Rectal smooth muscle tissue (tissue), 1 donor: Measurements from ENCODE around the gene BARHL2.
A peak's percentile ranks its signal among the peaks of the same experiment; 100 is the strongest.

Experiments
- H3K27ac ChIP-seq: one replicate; pipeline ENCODE4 v1.7.0; 2013; ENCODE audit warnings: low read depth, low read length, inconsistent platforms
- H3K27me3 ChIP-seq: one replicate; pipeline ENCODE4 v1.7.0; 2013; ENCODE audit warnings: low read length; ENCODE audit not compliant: control insufficient read depth, insufficient read depth
- H3K36me3 ChIP-seq: one replicate; pipeline ENCODE4 v1.7.0; 2013; ENCODE audit warnings: low read length; ENCODE audit not compliant: control insufficient read depth, insufficient read depth
- H3K4me1 ChIP-seq: one replicate; pipeline ENCODE4 v1.7.0; 2013; ENCODE audit warnings: low read length; ENCODE audit not compliant: control insufficient read depth, insufficient read depth
- H3K4me3 ChIP-seq: one replicate; pipeline ENCODE4 v1.7.0; 2013; ENCODE audit warnings: low read length
- H3K9ac ChIP-seq: one replicate; pipeline ENCODE4 v1.7.0; 2013; ENCODE audit warnings: low read length

BARHL2 gene

DNA sequence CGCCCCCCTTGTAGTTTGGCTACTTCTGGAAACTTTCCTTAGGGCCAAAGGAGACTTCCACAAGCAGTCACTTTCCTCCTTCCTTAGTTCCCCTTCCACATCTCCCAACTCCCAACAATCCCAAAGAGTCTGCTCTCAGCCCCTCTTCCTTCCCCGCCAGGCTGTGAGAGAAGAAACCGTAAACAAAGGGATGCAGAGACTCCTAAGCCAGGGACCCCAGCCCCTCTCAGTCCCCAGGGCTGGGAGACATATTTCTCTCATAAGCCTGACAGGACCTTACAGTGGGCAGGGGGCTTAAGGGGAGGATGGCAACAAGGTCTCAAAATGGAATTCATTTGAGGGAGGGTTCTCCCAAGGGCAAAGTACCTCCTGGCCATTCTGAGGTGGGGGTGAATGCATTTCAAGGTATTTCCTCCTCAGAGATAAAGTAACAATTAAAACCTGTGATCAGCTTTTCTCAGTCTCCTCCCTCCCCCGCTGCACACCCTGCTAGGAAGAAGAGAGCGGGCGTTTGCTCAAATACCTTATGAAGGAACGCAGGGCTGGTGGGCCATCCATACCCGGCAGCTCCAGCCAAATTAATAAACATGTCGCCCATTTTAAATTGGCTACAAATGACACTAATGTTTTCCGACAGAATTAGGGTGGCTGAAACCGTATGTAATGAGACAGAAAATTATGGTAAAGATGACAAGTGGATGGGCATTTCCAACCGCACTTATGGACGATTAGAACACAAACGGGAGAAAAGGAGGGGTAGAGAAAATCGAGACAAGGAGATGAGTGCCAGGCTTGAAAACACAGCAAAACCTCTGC, 4.0 kb downstream of the BARHL2 start:
- H3K4me3 ChIP-seq = no peak overlapping the region
- peaks cover 67% of the 10 kb centered on the region for H3K27me3 ChIP-seq
- no peaks in the 10 kb centered on the region for H3K4me1 ChIP-seq
- H3K9ac ChIP-seq = no peak overlapping the region
- H3K27ac ChIP-seq = no peak overlapping the region
- H3K36me3 ChIP-seq = no peaks in the 10 kb centered on the region

- Histone ChIP-seq H3K36me3 (no peaks in the 10 kb centered on the region), H3K4me1 (no peaks in the 10 kb centered on the region), H3K9ac (no peak overlapping the region), H3K4me3 (no peak overlapping the region), H3K27ac (no peak overlapping the region), H3K27me3 (peaks cover 72% of the 10 kb centered on the region)
Observed at GRCh38 chr1:90712153-90712856, 4.8 kb downstream of the BARHL2 start.

GRCh38 chr1:90711696-90712095, 5.4 kb downstream of the BARHL2 start:
- Histone ChIP-seq H3K36me3 (no peaks in the 10 kb centered on the region), H3K9ac (no peak overlapping the region), H3K27ac (no peak overlapping the region), H3K4me3 (no peak overlapping the region), H3K27me3 (peaks cover 74% of the 10 kb centered on the region), H3K4me1 (no peaks in the 10 kb centered on the region)

DNA sequence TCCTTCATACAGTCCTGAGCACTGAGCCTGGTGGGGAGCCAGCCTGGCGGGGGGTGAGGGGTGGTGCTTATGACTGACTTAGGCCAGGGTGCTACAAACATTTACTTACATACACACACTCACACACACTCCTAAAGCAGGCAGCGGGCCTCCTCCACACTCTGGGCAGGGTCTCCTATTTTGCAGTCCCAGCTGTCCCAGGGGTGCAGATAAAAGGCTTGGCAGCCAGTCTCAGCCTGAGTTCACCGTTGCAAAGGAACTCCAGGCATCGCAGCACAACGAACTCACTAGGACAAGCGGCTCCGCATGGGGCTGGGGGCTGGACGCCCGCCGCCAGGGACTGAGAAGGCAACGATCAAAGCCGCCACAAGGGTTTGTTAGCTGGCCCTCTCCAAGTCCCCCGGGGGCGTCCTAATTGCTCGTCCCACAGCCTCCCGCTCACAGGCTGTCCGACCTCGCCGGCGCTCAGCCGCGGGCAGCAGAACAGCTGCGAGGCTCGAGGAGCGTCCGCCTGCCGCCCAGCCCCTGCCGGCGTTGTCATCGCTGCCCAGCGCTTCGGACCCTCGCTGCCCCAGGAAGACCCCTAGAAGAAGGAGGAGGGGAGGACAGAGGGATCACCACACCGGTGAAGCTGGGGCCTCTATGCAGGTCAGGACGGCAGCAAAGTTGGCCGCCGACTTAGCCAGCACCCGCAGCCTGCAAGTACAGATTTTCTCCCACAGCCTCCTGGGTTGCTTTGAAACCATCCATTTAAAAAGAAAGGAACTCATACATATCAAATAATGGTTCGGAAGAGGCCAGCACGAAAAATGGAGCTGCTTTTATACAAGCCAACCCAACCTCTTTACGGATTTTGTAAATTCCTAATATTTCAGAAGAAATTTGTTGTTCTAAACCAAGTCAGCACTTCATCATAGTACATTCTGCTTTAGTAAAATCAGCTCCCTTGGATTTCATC, 6.2 kb downstream of the BARHL2 start:
- Histone ChIP-seq H3K9ac (no peak overlapping the region), H3K36me3 (no peaks in the 10 kb centered on the region), H3K4me3 (no peak overlapping the region), H3K4me1 (no peaks in the 10 kb centered on the region), H3K27ac (no peak overlapping the region), H3K27me3 (peaks cover 72% of the 10 kb centered on the region)

GRCh38 chr1:90709535-90709934, 7.6 kb downstream of the BARHL2 start:
- peaks cover 68% of the 10 kb centered on the region for H3K27me3 ChIP-seq

DNA sequence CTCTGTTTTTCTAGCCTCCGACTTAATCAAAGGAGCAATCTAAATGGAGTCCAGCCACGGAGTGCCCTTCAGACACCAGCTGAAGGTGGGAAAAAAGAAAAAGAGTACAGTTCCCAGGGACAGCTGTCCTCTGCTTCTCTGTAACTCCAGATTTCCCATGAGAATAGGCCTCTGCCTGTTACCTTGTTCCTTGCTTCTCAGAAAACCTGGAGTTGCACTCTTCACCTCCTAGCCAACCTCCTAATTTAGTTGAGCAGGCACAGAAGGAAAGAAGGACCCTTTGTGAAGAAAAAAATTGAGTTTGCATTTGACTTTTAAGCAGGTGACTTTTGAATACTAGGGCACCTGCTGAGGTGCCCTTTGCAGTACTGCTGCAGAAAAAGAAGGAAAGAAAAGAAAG, 8.3 kb downstream of the BARHL2 start:
- Histone ChIP-seq H3K36me3 (no peaks in the 10 kb centered on the region), H3K4me1 (no peaks in the 10 kb centered on the region), H3K9ac (no peak overlapping the region), H3K27ac (no peak overlapping the region), H3K27me3 (peaks cover 63% of the 10 kb centered on the region), H3K4me3 (no peak overlapping the region)

More at GRCh38 chr1:90709535-90709934, 7.6 kb downstream of the BARHL2 start:
- Histone ChIP-seq H3K4me3 (no peak overlapping the region), H3K36me3 (no peaks in the 10 kb centered on the region), H3K4me1 (no peaks in the 10 kb centered on the region), H3K27ac (no peak overlapping the region), H3K9ac (no peak overlapping the region)

DNA sequence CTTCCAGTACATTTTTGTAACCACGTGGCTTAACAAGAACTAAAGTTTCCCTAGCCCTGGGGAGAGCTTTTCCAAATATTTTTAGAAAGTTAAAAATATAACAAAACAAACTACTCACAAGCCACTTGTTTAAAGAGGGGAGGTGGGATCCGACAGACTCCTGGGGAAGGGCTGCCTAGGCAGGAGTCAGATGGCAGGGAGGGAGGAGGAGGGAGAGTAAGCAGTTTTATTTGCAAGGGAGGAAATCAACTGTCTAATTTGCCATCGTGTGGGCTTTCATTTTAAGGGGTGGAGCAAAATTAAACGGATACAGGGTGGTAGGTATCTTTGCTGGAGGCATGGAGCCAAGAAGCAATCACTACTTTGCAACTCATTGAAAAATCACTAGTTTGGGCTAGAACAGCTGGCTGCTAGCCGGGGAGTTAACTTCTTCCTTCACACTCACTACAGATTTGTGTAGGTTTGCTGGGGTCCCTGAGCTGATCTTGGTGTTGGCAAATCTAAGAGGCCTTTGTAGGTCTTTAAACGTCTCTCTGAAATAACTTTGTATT, 8.8 kb downstream of the BARHL2 start:
- Histone ChIP-seq H3K9ac (no peak overlapping the region), H3K4me3 (no peak overlapping the region), H3K36me3 (no peaks in the 10 kb centered on the region), H3K27ac (no peak overlapping the region), H3K27me3 (peaks cover 58% of the 10 kb centered on the region), H3K4me1 (no peaks in the 10 kb centered on the region)

GRCh38 chr1:90707363-90707710, 9.8 kb downstream of the BARHL2 start:
- Histone ChIP-seq H3K4me1 (no peaks in the 10 kb centered on the region), H3K27me3 (peaks cover 49% of the 10 kb centered on the region), H3K4me3 (peak overlapping the region; percentile 34), H3K9ac (no peak overlapping the region), H3K36me3 (no peaks in the 10 kb centered on the region), H3K27ac (no peak overlapping the region)

DNA sequence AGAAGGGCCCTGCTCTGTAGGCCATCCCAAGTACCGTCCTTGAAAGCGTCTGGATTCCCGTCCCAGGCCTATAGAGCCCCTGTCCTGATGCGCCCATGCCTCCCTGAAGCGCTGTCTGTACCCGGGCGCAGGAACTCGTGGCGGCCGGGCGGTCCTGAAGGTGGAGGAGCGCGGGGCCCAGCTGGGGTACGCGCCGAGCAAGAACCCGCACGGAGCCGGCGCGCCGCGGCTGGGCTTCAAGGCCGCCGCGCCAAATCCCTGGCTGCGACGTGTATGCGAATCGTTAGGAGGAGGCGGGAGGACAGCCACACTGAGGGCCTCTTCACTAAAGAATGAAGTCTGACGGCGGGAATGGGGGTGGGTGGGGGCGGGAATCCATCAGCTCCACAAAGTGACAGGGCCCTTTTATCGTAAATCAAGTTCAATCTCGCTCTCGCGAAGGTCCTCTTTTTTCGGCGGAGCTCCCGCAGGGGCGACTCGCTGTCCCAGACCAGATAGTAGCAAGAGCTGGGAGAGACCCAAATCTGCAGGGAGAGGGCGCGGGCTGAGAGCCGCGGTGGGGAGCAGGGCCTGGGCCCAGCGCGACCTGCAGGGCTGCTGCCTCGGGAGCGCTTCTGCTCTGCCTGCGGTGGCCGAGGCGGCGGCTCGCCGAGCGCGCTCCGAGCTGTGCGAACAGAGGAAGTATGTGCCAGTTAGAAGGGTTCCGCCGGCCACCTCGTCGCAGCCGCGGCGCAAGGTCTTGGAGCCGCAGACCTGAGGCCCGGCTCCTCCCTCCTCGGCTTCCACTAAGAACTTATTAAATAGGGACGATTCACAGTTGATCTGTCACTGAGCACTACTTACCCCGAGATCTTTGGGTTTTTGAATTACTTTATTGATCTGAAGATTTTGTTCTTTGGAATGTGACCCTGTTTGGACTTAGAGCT, 10.4 kb downstream of the BARHL2 start:
- H3K4me1 ChIP-seq = no peaks in the 10 kb centered on the region
- no peak overlapping the region for H3K9ac ChIP-seq
- H3K27me3 ChIP-seq = peaks cover 46% of the 10 kb centered on the region
- peak overlapping the region; percentile 34 for H3K4me3 ChIP-seq
- no peak overlapping the region for H3K27ac ChIP-seq
- no peaks in the 10 kb centered on the region for H3K36me3 ChIP-seq

- Histone ChIP-seq H3K27ac (no peak overlapping the region), H3K4me3 (no peak overlapping the region), H3K9ac (no peak overlapping the region), H3K36me3 (no peaks in the 10 kb centered on the region), H3K4me1 (no peaks in the 10 kb centered on the region), H3K27me3 (peaks cover 43% of the 10 kb centered on the region)
Observed at GRCh38 chr1:90705956-90706355, 11.1 kb downstream of the BARHL2 start.

DNA sequence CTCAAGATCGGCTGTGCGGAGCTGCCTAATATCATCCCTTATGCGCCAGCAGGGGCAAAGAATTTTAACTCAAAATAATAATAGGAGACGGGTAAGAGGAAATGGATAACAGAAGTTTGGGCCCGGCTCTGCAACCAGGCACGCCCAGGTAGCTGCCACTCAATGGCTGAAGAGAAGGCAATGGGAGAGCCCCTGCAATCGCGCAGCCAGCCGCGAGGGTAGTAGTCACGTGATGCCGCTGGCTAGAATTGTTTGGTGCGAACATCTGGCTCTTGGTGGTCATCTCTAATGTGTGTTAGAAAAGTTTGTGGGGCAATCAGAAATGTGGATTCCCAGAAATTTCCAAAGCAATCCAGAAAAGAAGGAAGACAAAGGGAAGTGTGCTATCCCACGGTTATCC, 12.3 kb downstream of the BARHL2 start:
- H3K27me3 ChIP-seq = peaks cover 35% of the 10 kb centered on the region

More for the DNA sequence above, 12.3 kb downstream of the BARHL2 start:
- H3K36me3 ChIP-seq = no peaks in the 10 kb centered on the region
- no peak overlapping the region for H3K4me3 ChIP-seq
- H3K9ac ChIP-seq = no peak overlapping the region
- no peaks in the 10 kb centered on the region for H3K4me1 ChIP-seq
- no peak overlapping the region for H3K27ac ChIP-seq
